SU-DHL-6 (cell line): Measurements from ENCODE around the gene CDR2L.
A peak's percentile ranks its signal among the peaks of the same experiment; 100 is the strongest.

Experiments
- H2AFZ ChIP-seq: fragments of 200-600 bp; sonication (generic); 2 replicates; pipeline ENCODE4 v1.6.1; 2014; ENCODE audit warnings: low read depth, mild to moderate bottlenecking, moderate library complexity, mixed read lengths, antibody characterized with exemption, low read length; ENCODE audit not compliant: severe bottlenecking
- H3F3A ChIP-seq: fragments of 200-600 bp; shearing (Covaris generic); 2 replicates; pipeline ENCODE4 v1.6.0; 2016; ENCODE audit warnings: antibody characterized with exemption, mild to moderate bottlenecking; ENCODE audit not compliant: insufficient read depth
- H3K27ac ChIP-seq: fragments of 200-600 bp; sonication (generic); 2 replicates; pipeline ENCODE4 v1.5.1; 2016; ENCODE audit warnings: low read depth, mild to moderate bottlenecking, low read length, moderate library complexity, mixed read lengths
- H3K27me3 ChIP-seq: fragments of 200-600 bp; sonication (generic), shearing (Covaris generic); 2 replicates; pipeline ENCODE4 v1.6.0; 2014; ENCODE audit warnings: mild to moderate bottlenecking, low read length
- H3K36me3 ChIP-seq: fragments of 200-600 bp; sonication (generic); 2 replicates; pipeline ENCODE4 v1.6.1; 2014; ENCODE audit warnings: mild to moderate bottlenecking, low read length, mixed read lengths
- H3K4me2 ChIP-seq: fragments of 300-600, 200-600 bp; shearing (Covaris generic), sonication (generic); 2 replicates; pipeline ENCODE4 v1.6.0; 2014; ENCODE audit warnings: low read length, low read depth, mild to moderate bottlenecking; ENCODE audit not compliant: poor library complexity, severe bottlenecking
- H3K4me3 ChIP-seq: fragments of 200-600 bp; sonication (generic); 2 replicates; pipeline ENCODE4 v1.5.1; 2014; ENCODE audit warnings: antibody characterized with exemption, low read length, mild to moderate bottlenecking, mixed read lengths; ENCODE audit not compliant: insufficient read depth, poor library complexity, severe bottlenecking
- H3K79me2 ChIP-seq: fragments of 200-600 bp; sonication (generic); 2 replicates; pipeline ENCODE4 v1.6.1; 2014; ENCODE audit warnings: mild to moderate bottlenecking, low read length, moderate library complexity; ENCODE audit not compliant: insufficient read depth
- H3K9ac ChIP-seq: fragments of 200-600 bp; sonication (generic); 2 replicates; pipeline ENCODE4 v1.7.0; 2014; ENCODE audit warnings: mild to moderate bottlenecking, low read length
- H3K9me2 ChIP-seq: fragments of 200-600 bp; sonication (generic); replicated peaks from 2 replicates; pipeline ENCODE4 v1.6.1; 2014; ENCODE audit warnings: low read length; ENCODE audit not compliant: insufficient read depth
- H3K9me3 ChIP-seq: fragments of 200-600 bp; sonication (generic); 2 replicates; pipeline ENCODE4 v1.6.1; 2014; ENCODE audit warnings: low read length, mixed read lengths; ENCODE audit not compliant: insufficient read depth
- H4K20me1 ChIP-seq: fragments of 200-600 bp; sonication (generic); 2 replicates; pipeline ENCODE4 v1.6.1; 2014; ENCODE audit warnings: low read depth, mild to moderate bottlenecking, antibody characterized with exemption, low read length, moderate library complexity, mixed read lengths
- EZH2phosphoT487 ChIP-seq: fragments of 200-600 bp; sonication (generic), shearing (Covaris generic); conservative IDR thresholded peaks from 2 replicates; pipeline ENCODE4 v1.6.1; 2018; ENCODE audit warnings: mild to moderate bottlenecking, antibody characterized with exemption, low read length, moderate library complexity, mixed read lengths
- TF ChIP-seq, protein P1 (sequence below): fragments of 200-600 bp; sonication (generic); IDR thresholded peaks from one replicate; pipeline ENCODE4 v1.5.1; 2017; ENCODE audit warnings: antibody characterized with exemption, mild to moderate bottlenecking, low read length, moderate library complexity; ENCODE audit not compliant: insufficient read depth, poor library complexity, severe bottlenecking

CDR2L gene

DNA sequence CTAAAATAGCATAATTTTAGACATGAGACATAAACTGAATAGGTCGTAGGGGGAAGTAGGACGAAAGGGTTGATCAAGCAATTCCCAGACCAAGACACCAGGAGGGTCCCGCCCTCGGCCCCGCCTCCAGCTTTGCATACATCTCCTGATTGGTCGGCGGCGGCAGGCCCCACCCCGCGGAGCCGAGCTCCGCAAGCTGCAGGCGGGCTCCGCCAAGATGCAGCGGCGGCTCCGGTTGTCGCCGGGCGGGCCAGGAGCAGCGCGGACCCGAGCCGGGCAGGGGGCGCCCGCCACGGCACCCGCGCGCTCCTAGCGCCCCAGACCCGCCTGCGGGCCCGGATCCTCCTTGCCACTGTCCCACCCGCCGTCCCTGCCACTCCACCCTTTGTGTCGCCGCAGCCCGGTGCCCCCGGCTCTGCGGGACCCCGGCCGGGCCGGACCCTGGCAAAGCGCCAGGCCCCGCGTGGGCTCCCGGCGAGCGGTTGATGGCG lies at the start of gene CDR2L:
Gene CDR2L, plus strand, starts transcription at position 215 of the 491 bp plus-strand sequence. CDS start 412 bp downstream, outside the sequence.
- peak within 1 kb of the TSS; percentile 44; the same call in 1 of the 2 replicates for H3K9ac ChIP-seq
- no peaks in the 10 kb centered on the region for H3K27me3 ChIP-seq
- H3K4me2 ChIP-seq, result peak within 1 kb of the TSS; percentile 61
- H2AFZ ChIP-seq, result peak within 1 kb of the TSS; percentile 69
- H3K9me3 ChIP-seq, result no peaks in the 10 kb centered on the region
- H4K20me1 ChIP-seq, result no peaks in the 10 kb centered on the region
- H3K79me2 ChIP-seq, result no peaks in the 10 kb centered on the region
- no peak within 1 kb of the TSS for H3K27ac ChIP-seq
- H3K9me2 ChIP-seq, result no peaks in the 10 kb centered on the region
- H3K4me3 ChIP-seq, result peak within 1 kb of the TSS; percentile 49
- TF ChIP-seq, protein P1, sequence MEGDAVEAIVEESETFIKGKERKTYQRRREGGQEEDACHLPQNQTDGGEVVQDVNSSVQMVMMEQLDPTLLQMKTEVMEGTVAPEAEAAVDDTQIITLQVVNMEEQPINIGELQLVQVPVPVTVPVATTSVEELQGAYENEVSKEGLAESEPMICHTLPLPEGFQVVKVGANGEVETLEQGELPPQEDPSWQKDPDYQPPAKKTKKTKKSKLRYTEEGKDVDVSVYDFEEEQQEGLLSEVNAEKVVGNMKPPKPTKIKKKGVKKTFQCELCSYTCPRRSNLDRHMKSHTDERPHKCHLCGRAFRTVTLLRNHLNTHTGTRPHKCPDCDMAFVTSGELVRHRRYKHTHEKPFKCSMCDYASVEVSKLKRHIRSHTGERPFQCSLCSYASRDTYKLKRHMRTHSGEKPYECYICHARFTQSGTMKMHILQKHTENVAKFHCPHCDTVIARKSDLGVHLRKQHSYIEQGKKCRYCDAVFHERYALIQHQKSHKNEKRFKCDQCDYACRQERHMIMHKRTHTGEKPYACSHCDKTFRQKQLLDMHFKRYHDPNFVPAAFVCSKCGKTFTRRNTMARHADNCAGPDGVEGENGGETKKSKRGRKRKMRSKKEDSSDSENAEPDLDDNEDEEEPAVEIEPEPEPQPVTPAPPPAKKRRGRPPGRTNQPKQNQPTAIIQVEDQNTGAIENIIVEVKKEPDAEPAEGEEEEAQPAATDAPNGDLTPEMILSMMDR, result no peak
- no peak for TF ChIP-seq EZH2phosphoT487
- H3F3A ChIP-seq, result no peaks in the 10 kb centered on the region
- no peaks in the 10 kb centered on the region for H3K36me3 ChIP-seq

GRCh38 chr17:74938194-74938950 lies 49.1 kb upstream of the CDR2L start:
- Histone ChIP-seq H3K4me2 (no peak overlapping the region), H3F3A (no peaks in the 10 kb centered on the region), H4K20me1 (no peaks in the 10 kb centered on the region), H3K4me3 (no peak overlapping the region), H3K27me3 (no peaks in the 10 kb centered on the region), H3K36me3 (no peaks in the 10 kb centered on the region), H3K9me2 (no peaks in the 10 kb centered on the region), H2AFZ (no peak overlapping the region), H3K27ac (no peak overlapping the region), H3K9ac (no peak overlapping the region), H3K79me2 (no peaks in the 10 kb centered on the region), H3K9me3 (no peaks in the 10 kb centered on the region)
- TF ChIP-seq EZH2phosphoT487, result no peak
- TF ChIP-seq, protein P1, result no peak

GRCh38 chr17:74939534-74939933 lies 47.9 kb upstream of the CDR2L start:
- H3K9me3 ChIP-seq, result no peaks in the 10 kb centered on the region
- H2AFZ ChIP-seq, result no peak overlapping the region
- H3K9me2 ChIP-seq, result no peaks in the 10 kb centered on the region
- no peak overlapping the region for H3K9ac ChIP-seq
- no peak overlapping the region for H3K4me3 ChIP-seq
- no peaks in the 10 kb centered on the region for H3K27me3 ChIP-seq
- H3F3A ChIP-seq, result no peaks in the 10 kb centered on the region
- TF ChIP-seq EZH2phosphoT487, result no peak
- TF ChIP-seq, protein P1, result no peak
- H3K79me2 ChIP-seq, result no peaks in the 10 kb centered on the region
- H4K20me1 ChIP-seq, result no peaks in the 10 kb centered on the region
- H3K4me2 ChIP-seq, result no peak overlapping the region
- no peaks in the 10 kb centered on the region for H3K36me3 ChIP-seq
- no peak overlapping the region for H3K27ac ChIP-seq
